H1 (cell line): ENCODE data around the gene DRC3. TPM values are rescaled to one million over a fixed set of nuclear protein-coding genes. Genes with fewer than 3 reads are reported as not detected.

Experiments used
- CTCF ChIA-PET: fragments of 300-600 bp; sonication (Branson Sonifier 250); formaldehyde crosslinking; loops from one replicate; lab custom pipeline; 2021; ENCODE audit not compliant: partially characterized antibody; lab: Charles Lee
- POLR2A ChIA-PET: fragments of 300-600 bp; sonication (Branson Sonifier 250); formaldehyde crosslinking; loops from one replicate; lab custom pipeline; 2021; ENCODE audit warnings: inconsistent platforms; ENCODE audit not compliant: partially characterized antibody; lab: Charles Lee
- DNase-seq, 2 experiments: peaks; one replicate each; pipeline versions ENCODE4 v3.0.0 to v3.0.0-alpha.2; 2010 to 2022; ENCODE audit warnings: low spot score in 2 of 2, low read depth in 1 of 2, mixed read lengths in 1 of 2
- FAIRE-seq: peaks from 2 replicates; lab custom pipeline; 2011; peaks lifted over from hg19 to GRCh38; lab: Jason Lieb, UNC
- H2AFZ ChIP-seq: 2 replicates; pipeline ENCODE4 v1.8.1; 2012; ENCODE audit warnings: low read length, inconsistent platforms
- H2AK5ac ChIP-seq: 2 replicates; pipeline ENCODE4 v1.6.1; 2013; ENCODE audit warnings: low read depth, low read length
- H2BK120ac ChIP-seq: replicated peaks from 2 replicates; pipeline ENCODE3; 2013; ENCODE audit warnings: low read depth, low read length, inconsistent platforms
- H2BK12ac ChIP-seq: 2 replicates; pipeline ENCODE4 v1.6.1; 2013; ENCODE audit warnings: low read depth, low read length
- H2BK15ac ChIP-seq: 2 replicates; pipeline ENCODE4 v1.6.1; 2013; ENCODE audit warnings: low read length
- H2BK20ac ChIP-seq: 2 replicates; pipeline ENCODE4 v1.6.1; 2013; ENCODE audit warnings: low read length
- H2BK5ac ChIP-seq: 2 replicates; pipeline ENCODE4 v1.6.1; 2013; ENCODE audit warnings: low read depth, low read length
- H3K14ac ChIP-seq: 2 replicates; pipeline ENCODE4 v1.6.1; 2013; ENCODE audit warnings: inconsistent platforms; ENCODE audit not compliant: insufficient read length
- H3K18ac ChIP-seq: 2 replicates; pipeline ENCODE4 v1.6.1; 2013; ENCODE audit warnings: low read length; ENCODE audit errors: extremely low read depth
- H3K23ac ChIP-seq: 2 replicates; pipeline ENCODE4 v1.6.1; 2013; ENCODE audit warnings: inconsistent platforms; ENCODE audit not compliant: insufficient read length
- H3K23me2 ChIP-seq: 2 replicates; pipeline ENCODE4 v1.6.1; 2013; ENCODE audit warnings: low read depth, low read length
- H3K27ac ChIP-seq: 2 replicates; pipeline ENCODE4 v1.6.1; 2011; ENCODE audit warnings: low read depth, low read length, inconsistent platforms
- H3K27me3 ChIP-seq, 4 experiments: replicated peaks in 1 of 4; 1 replicate in 1 of 4; 2 replicates in 3 of 4; pipeline versions ENCODE4 v1.6.1 to v1.8.1; 2011 to 2013; ENCODE audit warnings: low read length in 3 of 4, mild to moderate bottlenecking in 3 of 4, inconsistent platforms in 2 of 4, mixed read lengths in 2 of 4, moderate library complexity in 1 of 4; ENCODE audit not compliant: control insufficient read depth in 3 of 4, insufficient read depth in 3 of 4; ENCODE audit errors: extremely low read depth in 1 of 4
- H3K36me3 ChIP-seq, 4 experiments: 2 replicates each; pipeline versions ENCODE4 v1.6.1 to v1.8.1; 2011 to 2013; ENCODE audit warnings: mild to moderate bottlenecking in 4 of 4, low read length in 3 of 4, moderate library complexity in 2 of 4, control low read depth in 1 of 4, inconsistent platforms in 1 of 4; ENCODE audit not compliant: insufficient read depth in 4 of 4, control insufficient read depth in 2 of 4
- H3K4ac ChIP-seq: replicated peaks from 2 replicates; pipeline ENCODE3; 2013; ENCODE audit warnings: low read length, low read depth, mixed read lengths, inconsistent platforms; ENCODE audit not compliant: insufficient read length
- H3K4me1 ChIP-seq, 4 experiments: replicated peaks in 1 of 4; 1 replicate in 1 of 4; 2 replicates in 3 of 4; pipeline versions ENCODE4 v1.6.1 to v1.8.1; 2011 to 2013; ENCODE audit warnings: low read length in 3 of 4, inconsistent platforms in 2 of 4, mixed read lengths in 1 of 4; ENCODE audit not compliant: insufficient read depth in 4 of 4, control insufficient read depth in 3 of 4
- H3K4me2 ChIP-seq, 2 experiments: 2 replicates each; pipeline versions ENCODE4 v1.6.1 to v1.8.1; 2011 to 2013; ENCODE audit warnings: low read depth in 2 of 2, low read length in 2 of 2, control low read depth in 1 of 2, inconsistent platforms in 1 of 2, mild to moderate bottlenecking in 1 of 2; ENCODE audit not compliant: insufficient read depth in 1 of 2
- H3K4me3 ChIP-seq, 4 experiments: fragments of 200-600, 300-600 bp in 1 of 4; sonication (generic), shearing (Covaris generic), sonication (Bioruptor Twin) in 1 of 4; 2 replicates each; pipeline versions ENCODE4 v1.5.1 to v1.8.1; 2011 to 2016; ENCODE audit warnings: low read length in 4 of 4, low read depth in 3 of 4, control low read depth in 2 of 4, inconsistent platforms in 2 of 4, mild to moderate bottlenecking in 2 of 4, mixed read lengths in 1 of 4, moderate library complexity in 1 of 4; ENCODE audit not compliant: insufficient read depth in 2 of 4; ENCODE audit errors: extremely low read depth in 1 of 4
- H3K56ac ChIP-seq: replicated peaks from 2 replicates; pipeline ENCODE3; 2013; ENCODE audit warnings: low read depth, mild to moderate bottlenecking, mixed read lengths, low read length, inconsistent platforms; ENCODE audit not compliant: insufficient read length
- H3K79me1 ChIP-seq: 2 replicates; pipeline ENCODE4 v1.6.1; 2013; ENCODE audit warnings: low read depth, low read length, control low read depth
- H3K79me2 ChIP-seq, 2 experiments: 2 replicates each; pipeline versions ENCODE4 v1.6.1 to v1.8.1; 2012 to 2013; ENCODE audit warnings: low read length in 2 of 2, mild to moderate bottlenecking in 2 of 2, inconsistent platforms in 1 of 2; ENCODE audit not compliant: insufficient read depth in 2 of 2, control insufficient read depth in 1 of 2
- H3K9ac ChIP-seq, 4 experiments: replicated peaks in 1 of 4; 1 replicate in 1 of 4; 2 replicates in 3 of 4; pipeline versions ENCODE4 v1.6.1 to v1.8.1; 2011 to 2013; ENCODE audit warnings: low read depth in 3 of 4, low read length in 3 of 4, control low read depth in 2 of 4, mild to moderate bottlenecking in 2 of 4, moderate library complexity in 2 of 4, inconsistent platforms in 1 of 4; ENCODE audit errors: extremely low read depth in 1 of 4
- H3K9me3 ChIP-seq, 2 experiments: 2 replicates each; pipeline versions ENCODE4 v1.6.1 to v1.8.1; 2012 to 2013; ENCODE audit warnings: mild to moderate bottlenecking in 2 of 2, moderate library complexity in 2 of 2, control low read depth in 1 of 2, inconsistent platforms in 1 of 2, low read depth in 1 of 2, low read length in 1 of 2, mixed read lengths in 1 of 2; ENCODE audit not compliant: insufficient read depth in 2 of 2
- H4K20me1 ChIP-seq, 2 experiments: replicated peaks in 1 of 2; 2 replicates each; pipeline versions ENCODE3 to v1.8.1; 2011 to 2013; ENCODE audit warnings: inconsistent platforms in 2 of 2, low read length in 2 of 2, mild to moderate bottlenecking in 1 of 2; ENCODE audit not compliant: insufficient read depth in 2 of 2, control insufficient read depth in 1 of 2
- H4K5ac ChIP-seq: 2 replicates; pipeline ENCODE4 v1.6.1; 2013; ENCODE audit warnings: low read length, low read depth, mixed read lengths, inconsistent platforms; ENCODE audit not compliant: insufficient read length
- H4K8ac ChIP-seq: 2 replicates; pipeline ENCODE4 v1.8.0; 2013; ENCODE audit warnings: mild to moderate bottlenecking, moderate library complexity, low read length, inconsistent platforms; ENCODE audit not compliant: insufficient read depth; ENCODE audit errors: extremely low read depth
- H4K91ac ChIP-seq: replicated peaks from 2 replicates; pipeline ENCODE3; 2013; ENCODE audit warnings: low read length, mixed read lengths, inconsistent platforms; ENCODE audit not compliant: insufficient read length
- CHD1 ChIP-seq: IDR thresholded peaks from 2 replicates; pipeline ENCODE4 v1.6.1; 2012; ENCODE audit warnings: low read depth, low read length, improper control_type of control experiment
- CHD2 ChIP-seq: IDR thresholded peaks from 2 replicates; pipeline ENCODE4 v1.6.1; 2012; ENCODE audit warnings: low read length, improper control_type of control experiment
- CREB1 ChIP-seq: IDR thresholded peaks from 2 replicates; pipeline ENCODE4 v1.6.1; 2012; ENCODE audit warnings: inconsistent platforms
- CTBP2 ChIP-seq: IDR thresholded peaks from 2 replicates; pipeline ENCODE4 v1.7.0; 2011; ENCODE audit warnings: borderline replicate concordance, mild to moderate bottlenecking, moderate library complexity, mixed read lengths, low read length; ENCODE audit not compliant: insufficient read depth, insufficient read length
- EGR1 ChIP-seq: IDR thresholded peaks from 2 replicates; pipeline ENCODE4 v1.6.1; 2011; ENCODE audit warnings: low read depth, low read length, borderline replicate concordance
- EP300 ChIP-seq, 2 experiments: IDR thresholded peaks; 1 replicate in 1 of 2; 2 replicates in 1 of 2; pipeline ENCODE4 v1.6.1; 2011 to 2012; ENCODE audit warnings: low read depth in 2 of 2, low read length in 2 of 2, mild to moderate bottlenecking in 2 of 2, borderline replicate concordance in 1 of 2, inconsistent platforms in 1 of 2, moderate library complexity in 1 of 2
- GTF2F1 ChIP-seq: IDR thresholded peaks from 2 replicates; pipeline ENCODE4 v1.6.1; 2012; ENCODE audit warnings: low read depth, low read length, improper control_type of control experiment, borderline replicate concordance
- HDAC2 ChIP-seq, 2 experiments: fragments of 300-600 bp in 1 of 2; sonication (generic) in 1 of 2; IDR thresholded peaks; 2 replicates each; pipeline ENCODE4 v1.6.1; 2011 to 2012; ENCODE audit warnings: low read depth in 2 of 2, low read length in 2 of 2, mild to moderate bottlenecking in 2 of 2, moderate library complexity in 2 of 2, borderline replicate concordance in 1 of 2, inconsistent platforms in 1 of 2
- NANOG ChIP-seq: IDR thresholded peaks from 2 replicates; pipeline ENCODE4 v1.6.1; 2011; ENCODE audit warnings: low read length, low read depth, mild to moderate bottlenecking, inconsistent platforms; ENCODE audit not compliant: insufficient read depth, poor library complexity, severe bottlenecking
- TAF1 ChIP-seq: IDR thresholded peaks from 2 replicates; pipeline ENCODE4 v1.6.1; 2011; ENCODE audit warnings: mild to moderate bottlenecking, low read depth, low read length
- WGBS, 2 experiments: shearing (Covaris generic) in 1 of 2; methylation state at CpG; one replicate each; pipeline versions ENCODE4 v1.1.6 to v1.1.7; 2013 to 2015; ENCODE audit warnings: low lambda C conversion rate in 2 of 2, mixed read lengths in 2 of 2, inconsistent platforms in 1 of 2, low coverage in 1 of 2, missing lambda C conversion rate in 1 of 2; ENCODE audit not compliant: insufficient replicate concordance in 2 of 2, insufficient coverage in 1 of 2, insufficient read length in 1 of 2; ENCODE audit errors: extremely low coverage in 1 of 2, missing lambda C conversion rate in 1 of 2; 5-methylcytosine and 5-hydroxymethylcytosine counted together
- polyA plus RNA-seq, 7 experiments: library from polyadenylated mRNA; depleted of rRNA in 3 of 7; stranded (reverse) in 5 of 7; unstranded in 2 of 7; fragments of >200 nt in 5 of 7; fragments of 200-250 nt in 2 of 7; gene quantifications; 1 replicate in 5 of 7; 2 replicates in 1 of 7; 4 replicates in 1 of 7; pipeline versions ENCODE4 v1.2.1 to v1.2.3, GENCODE V29; 2011 to 2013; ENCODE audit warnings: missing spikeins in 2 of 7, mixed read lengths in 2 of 7
- total RNA-seq: library from RNA; stranded (reverse); fragmentation: NEBNext Ultra II Directional; extraction: Animal tissue kit (Norgen Biotek cat#: 25700); gene quantifications from 2 replicates; pipeline ENCODE4 v1.2.1, GENCODE V29; 2021

Gene DRC3
- total and polyA plus RNA-seq, 2 of the 8 experiments (the other 6 are each of a cell fraction or from before 2014, with no cell fraction given), result 0.59 TPM; not detected in 1

GRCh38 chr17:17987187-17987896 lies 14.7 kb downstream of the DRC3 start:
- CTCF ChIA-PET, result interaction anchor here (1.2 to 3.9 kb wide), 5 partner anchors 13 to 97 kb away, joined by 4 to 23 read pairs (median 5); no protein-coding TSS in a partner anchor

More at GRCh38 chr17:17987187-17987896, 14.7 kb downstream of the DRC3 start:
- Histone ChIP-seq H3K79me2 (no peaks in the 10 kb centered on the region), H4K91ac (no peak overlapping the region), H3K4ac (no peak overlapping the region), H3K4me3 (no peak overlapping the region), H3K23ac (no peak overlapping the region), H2BK15ac (no peak overlapping the region), H3K36me3 (no peaks in the 10 kb centered on the region), H4K20me1 (no peaks in the 10 kb centered on the region), H3K23me2 (no peaks in the 10 kb centered on the region), H3K4me2 (no peak overlapping the region), H2BK5ac (no peak overlapping the region), H3K9me3 (no peaks in the 10 kb centered on the region), H3K56ac (no peak overlapping the region), H3K9ac (no peak overlapping the region), H2AK5ac (no peak overlapping the region), H3K27me3 (no peaks in the 10 kb centered on the region; a peak in 1 of 7 replicates), H3K4me1 (no peaks in the 10 kb centered on the region; a peak in 1 of 7 replicates), H4K8ac (no peak overlapping the region), H3K14ac (no peak overlapping the region), H4K5ac (no peak overlapping the region), H2BK12ac (no peak overlapping the region), H2AFZ (no peak overlapping the region), H2BK20ac (no peak overlapping the region), H3K18ac (no peak overlapping the region), H3K27ac (no peak overlapping the region), H3K79me1 (no peaks in the 10 kb centered on the region), H2BK120ac (no peak overlapping the region)
- FAIRE-seq, result no peak
- no peak for DNase-seq
- TF ChIP-seq TAF1 (no peak), NANOG (no peak), EP300 (IDR thresholded peaks at IDR 0.05; ENCODE audit: borderline replicate concordance in 1 of 2, low read depth in 2 of 2, low read length in 2 of 2) (no peak), CREB1 (no peak), CHD2 (no peak), EGR1 (no peak), HDAC2 (IDR thresholded peaks at IDR 0.05; ENCODE audit: borderline replicate concordance in 1 of 2, low read depth in 2 of 2, low read length in 2 of 2) (no peak), CHD1 (no peak), GTF2F1 (no peak), CTBP2 (no peak)
- 88% methylated on average over 7 of the region's 7 CpGs; no CpG with 5 or more reads in 1 of the 2 experiments for WGBS, 2 experiments
- POLR2A ChIA-PET, result no interaction called here
